GM12873 (cell line): Measurements from ENCODE around the gene ASGR2.
A peak's percentile ranks its signal among the peaks of the same experiment; 100 is the strongest.

Experiments used
- TF ChIP-seq, protein P1 (sequence below): IDR thresholded peaks from 2 replicates; pipeline ENCODE4 v1.5.1; 2012; ENCODE audit warnings: low read depth, mild to moderate bottlenecking, moderate library complexity, low read length, control low read depth; ENCODE audit not compliant: insufficient read depth; ENCODE audit errors: missing control alignments

The ASGR2 gene, protein sequence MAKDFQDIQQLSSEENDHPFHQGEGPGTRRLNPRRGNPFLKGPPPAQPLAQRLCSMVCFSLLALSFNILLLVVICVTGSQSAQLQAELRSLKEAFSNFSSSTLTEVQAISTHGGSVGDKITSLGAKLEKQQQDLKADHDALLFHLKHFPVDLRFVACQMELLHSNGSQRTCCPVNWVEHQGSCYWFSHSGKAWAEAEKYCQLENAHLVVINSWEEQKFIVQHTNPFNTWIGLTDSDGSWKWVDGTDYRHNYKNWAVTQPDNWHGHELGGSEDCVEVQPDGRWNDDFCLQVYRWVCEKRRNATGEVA

DNA sequence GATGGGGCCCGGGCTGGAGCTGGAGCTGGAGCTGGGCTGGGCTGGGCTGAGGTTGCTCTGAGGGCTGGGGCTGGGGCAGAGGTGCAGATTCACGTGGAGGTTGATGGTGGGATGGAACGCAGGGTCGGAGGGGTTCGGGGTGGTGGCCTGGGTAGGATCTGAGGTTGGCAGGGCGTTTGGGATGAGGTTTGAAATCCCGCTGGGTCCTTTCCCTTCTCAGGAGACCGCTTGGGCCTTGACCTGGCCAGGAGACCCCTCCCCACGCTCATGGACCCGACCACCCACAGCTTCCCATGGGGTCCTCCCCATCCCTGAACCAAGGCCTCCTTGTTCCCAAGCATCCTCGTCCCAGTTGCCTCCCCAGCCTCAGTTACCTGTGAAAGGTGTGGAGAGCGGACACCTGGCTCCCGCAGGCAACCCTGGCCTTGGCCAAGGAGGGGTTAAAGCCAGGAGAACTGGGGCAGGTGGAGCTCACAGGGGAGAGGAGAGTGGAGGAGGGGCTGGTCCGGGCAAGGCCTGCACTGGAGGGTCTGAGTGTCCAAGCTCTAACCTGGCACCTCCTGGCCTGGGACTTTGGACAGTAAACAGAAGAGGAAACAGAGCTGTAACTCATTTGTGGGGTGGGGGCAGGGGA lies at the start of gene ASGR2:
Gene ASGR2, minus strand, starts transcription at position 582 of the 634 bp plus-strand sequence. CDS start 582 bp downstream, outside the sequence.
- TF ChIP-seq, protein P1, sequence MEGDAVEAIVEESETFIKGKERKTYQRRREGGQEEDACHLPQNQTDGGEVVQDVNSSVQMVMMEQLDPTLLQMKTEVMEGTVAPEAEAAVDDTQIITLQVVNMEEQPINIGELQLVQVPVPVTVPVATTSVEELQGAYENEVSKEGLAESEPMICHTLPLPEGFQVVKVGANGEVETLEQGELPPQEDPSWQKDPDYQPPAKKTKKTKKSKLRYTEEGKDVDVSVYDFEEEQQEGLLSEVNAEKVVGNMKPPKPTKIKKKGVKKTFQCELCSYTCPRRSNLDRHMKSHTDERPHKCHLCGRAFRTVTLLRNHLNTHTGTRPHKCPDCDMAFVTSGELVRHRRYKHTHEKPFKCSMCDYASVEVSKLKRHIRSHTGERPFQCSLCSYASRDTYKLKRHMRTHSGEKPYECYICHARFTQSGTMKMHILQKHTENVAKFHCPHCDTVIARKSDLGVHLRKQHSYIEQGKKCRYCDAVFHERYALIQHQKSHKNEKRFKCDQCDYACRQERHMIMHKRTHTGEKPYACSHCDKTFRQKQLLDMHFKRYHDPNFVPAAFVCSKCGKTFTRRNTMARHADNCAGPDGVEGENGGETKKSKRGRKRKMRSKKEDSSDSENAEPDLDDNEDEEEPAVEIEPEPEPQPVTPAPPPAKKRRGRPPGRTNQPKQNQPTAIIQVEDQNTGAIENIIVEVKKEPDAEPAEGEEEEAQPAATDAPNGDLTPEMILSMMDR = no peak

DNA sequence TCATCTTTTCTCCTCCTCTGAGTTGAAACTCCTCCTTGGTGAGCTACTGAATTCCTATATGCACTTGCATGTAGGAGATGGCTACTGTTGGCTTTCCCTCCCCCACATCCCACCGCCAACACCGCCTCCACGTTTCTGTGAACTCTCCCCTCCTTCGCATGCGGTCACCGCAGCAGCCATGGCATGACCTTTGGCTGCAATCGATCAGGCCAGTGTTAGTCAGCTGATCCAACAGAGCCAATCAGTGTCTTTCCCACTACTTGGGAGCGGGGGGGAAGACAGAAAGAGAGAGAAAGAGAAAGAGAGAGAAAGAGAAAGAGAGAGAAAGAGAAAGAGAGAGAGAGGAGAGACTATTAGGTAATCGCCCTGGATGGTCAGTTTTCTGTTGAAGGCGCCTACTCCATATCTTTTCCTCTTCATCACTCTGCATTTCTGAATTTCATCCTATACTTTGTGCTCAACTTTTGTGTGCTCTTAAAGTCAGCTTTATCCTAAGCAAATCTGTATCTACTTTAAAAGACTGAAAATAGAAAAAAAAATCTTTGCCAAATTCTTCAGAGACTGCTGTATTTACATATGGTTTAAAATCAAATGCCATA lies 41.8 kb upstream of the ASGR2 start:
- TF ChIP-seq, protein P1 = no peak

DNA sequence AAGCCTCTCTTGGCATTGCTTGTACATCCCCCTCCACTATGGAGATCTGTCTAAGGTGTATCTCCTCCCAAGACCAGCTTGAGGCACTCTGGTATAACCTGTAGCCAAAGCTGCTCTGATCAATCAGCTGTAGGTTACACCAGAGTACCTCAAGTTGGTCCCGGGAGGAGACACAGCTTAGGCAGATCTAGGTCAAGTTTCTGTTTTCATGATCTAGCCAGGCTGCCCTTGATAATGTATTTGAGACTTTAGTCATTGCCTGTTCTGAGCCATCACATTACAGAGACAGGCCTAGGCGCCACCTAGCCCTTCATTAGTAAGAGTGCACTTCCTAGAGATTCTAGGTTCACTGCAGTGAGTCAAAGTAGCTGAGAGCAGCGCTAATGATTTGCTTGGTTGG lies 33.1 kb upstream of the ASGR2 start:
- TF ChIP-seq, protein P1 = peak; percentile 17

DNA sequence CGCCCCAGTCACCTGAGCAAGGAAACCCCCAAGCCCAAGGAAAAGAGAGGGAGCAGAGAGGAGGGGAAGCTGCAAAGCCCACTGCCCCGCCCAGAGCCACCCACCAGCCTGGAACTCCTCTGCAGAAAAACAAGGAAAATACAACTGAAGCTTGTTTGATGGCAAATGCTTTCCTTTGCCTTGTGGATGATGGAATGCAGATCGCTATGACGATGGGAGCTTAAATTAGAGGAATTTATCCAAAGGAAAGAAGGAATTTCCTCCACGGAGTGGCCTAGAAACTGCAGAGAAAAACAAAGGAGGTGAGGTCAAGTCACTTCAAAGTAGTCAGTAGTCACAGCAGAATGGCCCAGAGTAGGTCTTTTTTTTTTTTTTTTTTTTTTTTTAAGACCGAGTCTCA lies 31.5 kb upstream of the ASGR2 start:
- TF ChIP-seq, protein P1 = no peak

DNA sequence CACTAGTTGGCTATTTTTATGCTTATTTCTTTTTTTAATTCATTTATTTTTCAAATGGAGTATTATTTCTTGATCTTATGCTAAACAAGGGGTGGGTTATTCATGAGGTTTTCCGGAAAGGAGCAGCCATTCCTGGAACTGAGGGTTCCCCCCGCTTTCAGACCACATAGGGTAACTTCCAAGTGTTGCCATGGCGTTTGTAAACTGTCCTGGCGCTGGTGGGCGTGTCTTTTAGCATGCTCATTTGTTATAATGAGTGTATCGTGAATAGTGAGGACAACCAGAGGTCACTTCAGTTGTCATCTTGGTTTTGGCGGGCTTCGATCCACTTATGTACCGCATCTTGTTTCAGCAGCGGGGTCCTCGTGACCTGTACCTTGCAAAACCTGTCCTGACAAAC lies 29.6 kb upstream of the ASGR2 start:
- TF ChIP-seq, protein P1 = no peak

DNA sequence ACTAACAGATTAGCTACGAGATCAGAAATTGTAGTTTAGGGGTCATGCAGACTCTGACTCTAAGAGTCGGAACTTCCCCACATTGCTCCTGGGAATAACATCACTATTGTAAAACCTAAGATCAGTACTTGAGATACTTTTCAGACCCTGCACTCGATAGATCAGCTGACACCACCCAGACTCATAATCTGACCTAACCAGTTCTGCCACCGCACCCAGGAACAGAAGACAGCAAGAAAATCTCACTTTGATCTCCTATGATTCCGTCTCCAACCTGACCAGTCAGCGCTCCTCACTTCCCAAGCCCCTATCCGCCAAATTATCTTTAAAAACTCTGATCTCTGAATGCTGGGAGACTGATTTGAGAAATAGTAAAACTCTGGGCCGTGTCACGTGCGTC lies 27.2 kb upstream of the ASGR2 start:
- TF ChIP-seq, protein P1 = no peak

DNA sequence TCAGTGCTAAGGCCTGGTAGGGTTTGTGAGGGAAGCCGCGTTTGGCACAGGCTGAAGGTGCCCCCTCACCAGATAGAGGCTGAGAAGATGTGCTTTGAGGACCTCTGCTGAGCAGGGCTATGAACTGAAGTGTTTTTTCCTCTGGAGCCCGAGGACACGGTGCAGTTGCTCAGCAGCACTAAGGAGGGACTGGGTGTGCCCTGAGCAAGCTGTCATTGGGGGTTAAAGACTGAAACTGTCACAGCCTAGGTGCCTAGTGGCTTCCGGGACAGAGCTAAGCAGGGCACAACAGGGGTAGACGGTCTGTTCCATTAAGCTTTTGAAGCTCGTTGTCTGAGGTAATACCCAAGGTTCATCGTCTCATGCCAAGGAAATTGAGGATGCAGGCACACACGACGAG lies 24.8 kb upstream of the ASGR2 start:
- TF ChIP-seq, protein P1 = no peak
